Osteocyte (in vitro differentiated cells): ENCODE measurements around the gene KCTD18. TPM values are rescaled to one million over a fixed set of nuclear protein-coding genes. Genes with fewer than 3 reads are reported as not detected.

Experiments used
- DNase-seq: peaks from one replicate; pipeline ENCODE4 v3.0.0; 2021; ENCODE audit warnings: mixed read lengths; ENCODE audit not compliant: unreplicated experiment; ENCODE audit errors: extremely low spot score
- H3K27ac Mint-ChIP-seq: one replicate; pipeline ENCODE4 v1.8.0; 2021; ENCODE audit warnings: mild to moderate bottlenecking, mixed read lengths; ENCODE audit not compliant: unreplicated experiment
- H3K27me3 Mint-ChIP-seq: one replicate; pipeline ENCODE4 v1.8.0; 2021; ENCODE audit warnings: mixed read lengths; ENCODE audit not compliant: unreplicated experiment
- H3K36me3 Mint-ChIP-seq: one replicate; pipeline ENCODE4 v1.8.0; 2021; ENCODE audit warnings: mixed read lengths; ENCODE audit not compliant: unreplicated experiment
- H3K4me1 Mint-ChIP-seq: one replicate; pipeline ENCODE4 v1.8.0; 2021; ENCODE audit warnings: mixed read lengths; ENCODE audit not compliant: unreplicated experiment
- H3K4me3 Mint-ChIP-seq: one replicate; pipeline ENCODE4 v1.8.0; 2021; ENCODE audit warnings: mild to moderate bottlenecking, moderate library complexity, mixed read lengths; ENCODE audit not compliant: unreplicated experiment
- H3K9me3 Mint-ChIP-seq: one replicate; pipeline ENCODE4 v1.8.0; 2021; ENCODE audit warnings: mixed read lengths; ENCODE audit not compliant: unreplicated experiment
- CTCF ChIP-seq: fragments of 200-600 bp; sonication (generic); IDR thresholded peaks from 2 replicates; pipeline ENCODE4 v1.5.0; 2021; ENCODE audit warnings: antibody characterized with exemption, mild to moderate bottlenecking, moderate library complexity
- total RNA-seq: library from RNA; stranded (reverse); gene quantifications from 2 replicates; pipeline ENCODE4 v1.2.1, GENCODE V29; 2021

KCTD18 gene
- total RNA-seq, 1 donor from 2014 or later: 19.1 TPM

DNA sequence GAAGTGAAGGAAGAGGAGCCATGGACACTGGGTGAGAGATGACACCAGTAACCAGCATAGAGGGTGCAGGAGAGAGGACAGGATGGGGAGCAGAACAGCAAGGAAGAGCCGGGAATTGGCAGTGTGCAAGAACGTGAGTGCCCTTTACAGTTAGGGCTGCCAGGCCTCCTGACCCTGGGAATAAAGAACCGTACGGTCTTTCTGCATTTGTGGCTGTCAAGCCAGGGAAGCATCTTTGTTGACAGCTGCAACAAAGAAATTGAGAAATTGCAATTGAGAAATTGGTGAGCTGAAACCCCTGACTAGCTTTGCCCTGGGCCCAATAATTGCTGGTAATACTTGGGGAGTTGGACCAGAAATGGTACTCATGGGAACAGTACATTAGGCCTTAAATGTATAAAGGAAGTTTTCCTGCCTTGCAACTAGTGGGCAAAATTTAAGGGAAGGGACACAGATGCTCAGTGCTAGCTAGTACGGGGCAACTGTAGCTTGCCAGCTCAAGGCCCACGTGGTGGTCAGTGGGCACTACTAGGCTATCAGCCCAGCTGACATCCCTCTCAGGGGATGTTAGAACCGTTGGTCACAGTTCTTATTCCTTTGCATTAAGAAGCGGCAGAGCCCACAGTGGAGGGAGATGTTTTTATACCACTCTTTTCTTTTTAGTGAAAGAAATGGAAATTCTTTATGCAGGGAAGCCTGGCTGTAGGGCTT, 56.6 kb downstream of the KCTD18 start:
- H3K27me3 Mint-ChIP-seq: no peaks in the 10 kb centered on the region
- TF ChIP-seq CTCF: no peak
- H3K27ac Mint-ChIP-seq: no peak overlapping the region
- H3K4me3 Mint-ChIP-seq: no peak overlapping the region
- H3K4me1 Mint-ChIP-seq: no peaks in the 10 kb centered on the region
- H3K36me3 Mint-ChIP-seq: peaks cover 33% of the 10 kb centered on the region
- DNase-seq: no peak
- H3K9me3 Mint-ChIP-seq: no peaks in the 10 kb centered on the region

- Mint-ChIP-seq H3K27me3 (no peaks in the 10 kb centered on the region), H3K36me3 (peaks cover 30% of the 10 kb centered on the region), H3K4me3 (no peak overlapping the region), H3K4me1 (no peaks in the 10 kb centered on the region), H3K27ac (no peak overlapping the region), H3K9me3 (no peaks in the 10 kb centered on the region)
- no peak for DNase-seq
- no peak for TF ChIP-seq CTCF
Measured at GRCh38 chr2:200452377-200452776, 57.5 kb downstream of the KCTD18 start.

- H3K4me3 Mint-ChIP-seq: no peak overlapping the region
- no peaks in the 10 kb centered on the region for H3K27me3 Mint-ChIP-seq
- peaks cover 33% of the 10 kb centered on the region for H3K36me3 Mint-ChIP-seq
- DNase-seq: no peak
- H3K4me1 Mint-ChIP-seq: peaks cover 6% of the 10 kb centered on the region
- H3K27ac Mint-ChIP-seq: no peak overlapping the region
- no peaks in the 10 kb centered on the region for H3K9me3 Mint-ChIP-seq
- TF ChIP-seq CTCF: no peak
Measured at GRCh38 chr2:200451511-200451910, 58.4 kb downstream of the KCTD18 start.

DNA sequence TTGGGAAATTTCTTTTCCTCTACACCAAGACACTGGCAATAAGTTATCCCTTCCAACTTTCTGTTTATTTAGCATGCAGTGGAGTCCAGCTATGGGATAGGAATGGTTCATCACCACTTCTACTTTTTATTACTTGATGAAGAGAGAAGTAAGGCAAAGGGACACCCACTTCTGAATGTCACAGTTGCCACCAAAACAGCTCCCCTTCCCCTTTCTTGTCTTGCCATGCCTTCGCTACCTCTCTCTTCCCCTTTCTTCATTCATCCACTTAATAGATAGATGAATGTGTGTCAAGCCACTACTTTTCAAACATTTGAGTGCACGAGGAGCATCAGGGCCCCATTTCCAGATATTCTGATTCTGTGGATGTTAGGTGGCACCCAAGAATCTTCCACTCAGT, 59.6 kb downstream of the KCTD18 start:
- Mint-ChIP-seq H3K4me3 (no peak overlapping the region), H3K27ac (no peak overlapping the region), H3K36me3 (peaks cover 32% of the 10 kb centered on the region), H3K27me3 (no peaks in the 10 kb centered on the region), H3K9me3 (no peaks in the 10 kb centered on the region), H3K4me1 (peaks cover 9% of the 10 kb centered on the region)
- no peak for DNase-seq
- no peak for TF ChIP-seq CTCF

DNA sequence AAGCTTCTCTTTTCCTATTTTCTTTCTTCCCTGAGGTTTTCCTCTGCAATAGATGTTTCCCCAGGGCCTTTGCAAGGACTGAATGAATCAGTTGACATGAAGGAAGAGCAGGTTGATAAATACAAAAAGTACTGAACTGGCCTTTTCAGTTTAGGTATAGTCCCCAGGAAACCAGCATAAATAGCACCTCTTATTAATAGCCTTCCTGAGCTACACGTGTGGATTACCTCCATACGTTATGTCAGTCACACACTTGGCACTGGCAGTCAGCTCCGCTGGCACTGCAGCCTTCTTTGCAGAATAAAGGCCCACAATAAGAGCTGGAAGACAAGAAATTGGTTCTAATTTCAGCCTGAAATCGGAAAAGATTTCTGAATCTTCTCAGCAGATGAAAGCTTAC, 60.7 kb downstream of the KCTD18 start:
- Mint-ChIP-seq H3K4me1 (peaks cover 9% of the 10 kb centered on the region), H3K27ac (no peak overlapping the region), H3K4me3 (no peak overlapping the region), H3K36me3 (peaks cover 32% of the 10 kb centered on the region), H3K9me3 (no peaks in the 10 kb centered on the region), H3K27me3 (no peaks in the 10 kb centered on the region)
- no peak for DNase-seq
- TF ChIP-seq CTCF: no peak
